ENCODE results near the gene DDX39B.
A peak's percentile ranks its signal among the peaks of the same experiment; 100 is the strongest.

- TF ChIP-seq POLR2A (IDR thresholded peaks at IDR 0.05) (peak; percentile 72 to 77), CTCF (IDR thresholded peaks at IDR 0.05 in 4 of 5, conservative IDR thresholded peaks at IDR 0.05 in 1 of 5) (no peak)
Measured at GRCh38 chr6:31541658-31542521, at the start of gene DDX39B.

Measured in gastrocnemius medialis (tissue), 4 donors.